Neural progenitor cell (in vitro differentiated cells): ENCODE results near the gene SSTR5.

Experiments used
- EZH2 ChIP-seq: fragments of 200-600 bp; sonication (generic); IDR thresholded peaks from 2 replicates; pipeline ENCODE4 v1.6.1; 2017; ENCODE audit warnings: antibody characterized with exemption, mild to moderate bottlenecking, moderate library complexity
- EZH2phosphoT487 ChIP-seq: fragments of 200-600 bp; sonication (generic); IDR thresholded peaks from 2 replicates; pipeline ENCODE4 v1.6.1; 2017; ENCODE audit warnings: antibody characterized with exemption
- TF ChIP-seq, protein P1 (sequence below): fragments of 200-600 bp; sonication (generic); IDR thresholded peaks from 2 replicates; pipeline ENCODE4 v1.5.1; 2017; ENCODE audit warnings: antibody characterized with exemption, mild to moderate bottlenecking

DNA sequence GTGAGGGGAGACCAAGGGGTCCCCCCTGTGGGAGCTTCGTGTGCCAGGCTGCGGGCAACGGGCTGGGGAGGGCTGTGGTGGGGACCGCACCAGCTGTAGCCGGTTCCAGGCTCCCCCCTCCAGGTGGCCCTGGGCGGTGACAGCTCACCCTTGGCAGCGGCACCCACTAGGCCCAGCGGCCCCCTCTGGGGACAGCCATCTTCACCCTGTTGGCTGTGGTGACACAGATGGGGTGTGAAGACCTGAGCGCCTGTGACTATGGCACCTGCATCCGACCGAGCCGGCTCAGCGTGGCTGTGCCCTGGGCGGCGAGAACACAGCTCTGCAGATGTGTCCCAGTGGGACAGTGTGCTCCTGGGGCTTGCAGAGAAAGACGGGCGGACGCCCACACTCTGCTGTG lies 24.6 kb downstream of the SSTR5 start:
- TF ChIP-seq, protein P1, sequence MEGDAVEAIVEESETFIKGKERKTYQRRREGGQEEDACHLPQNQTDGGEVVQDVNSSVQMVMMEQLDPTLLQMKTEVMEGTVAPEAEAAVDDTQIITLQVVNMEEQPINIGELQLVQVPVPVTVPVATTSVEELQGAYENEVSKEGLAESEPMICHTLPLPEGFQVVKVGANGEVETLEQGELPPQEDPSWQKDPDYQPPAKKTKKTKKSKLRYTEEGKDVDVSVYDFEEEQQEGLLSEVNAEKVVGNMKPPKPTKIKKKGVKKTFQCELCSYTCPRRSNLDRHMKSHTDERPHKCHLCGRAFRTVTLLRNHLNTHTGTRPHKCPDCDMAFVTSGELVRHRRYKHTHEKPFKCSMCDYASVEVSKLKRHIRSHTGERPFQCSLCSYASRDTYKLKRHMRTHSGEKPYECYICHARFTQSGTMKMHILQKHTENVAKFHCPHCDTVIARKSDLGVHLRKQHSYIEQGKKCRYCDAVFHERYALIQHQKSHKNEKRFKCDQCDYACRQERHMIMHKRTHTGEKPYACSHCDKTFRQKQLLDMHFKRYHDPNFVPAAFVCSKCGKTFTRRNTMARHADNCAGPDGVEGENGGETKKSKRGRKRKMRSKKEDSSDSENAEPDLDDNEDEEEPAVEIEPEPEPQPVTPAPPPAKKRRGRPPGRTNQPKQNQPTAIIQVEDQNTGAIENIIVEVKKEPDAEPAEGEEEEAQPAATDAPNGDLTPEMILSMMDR = no peak
- no peak for TF ChIP-seq EZH2
- no peak for TF ChIP-seq EZH2phosphoT487
